Measurements from ENCODE around the gene MPC1.

MPC1 gene

DNA sequence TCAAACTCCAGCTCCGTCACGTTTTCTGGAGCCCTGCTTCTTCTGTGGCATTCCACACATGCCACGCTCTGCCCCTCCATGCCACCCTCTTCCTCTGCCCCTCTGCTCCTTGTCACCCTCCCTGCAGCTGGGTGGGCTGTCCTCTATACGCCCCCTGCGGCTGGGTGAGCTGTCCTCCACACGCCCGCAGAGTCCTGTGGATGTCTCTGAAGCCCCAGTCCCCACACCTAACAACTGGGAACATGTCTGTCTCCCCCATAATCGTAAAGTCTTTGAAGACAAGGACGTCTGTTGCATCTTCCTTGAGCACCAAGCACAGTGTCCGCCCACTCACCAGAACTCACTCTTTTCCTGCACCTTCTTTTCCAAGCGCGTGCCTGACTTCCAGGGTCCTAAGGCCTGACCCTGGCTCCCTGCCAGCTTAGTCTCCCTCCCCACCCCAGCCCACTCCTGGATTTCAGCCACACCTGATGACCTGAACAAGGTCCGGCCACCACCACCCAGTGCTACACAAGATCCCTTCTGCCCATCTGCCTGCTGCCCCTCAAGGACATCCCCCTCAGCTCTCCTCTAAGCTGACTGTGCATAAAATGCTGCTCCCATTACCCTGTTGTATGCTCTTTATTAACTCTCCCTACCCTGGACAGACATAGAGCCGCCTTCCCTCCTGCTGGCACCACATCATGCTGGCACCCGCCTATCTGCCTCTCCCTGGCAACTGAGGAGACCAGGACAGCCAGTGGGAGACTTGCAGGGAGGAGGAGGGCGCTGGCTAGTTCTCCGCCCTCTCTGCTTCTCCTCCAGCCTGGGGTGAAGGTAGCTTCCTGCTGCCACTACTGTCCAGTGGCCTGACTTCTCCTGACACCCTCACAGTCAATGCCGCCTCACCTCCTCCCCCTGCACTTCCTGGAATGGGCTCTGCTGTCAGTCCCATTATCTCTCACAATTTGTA lies 63.8 kb downstream of the MPC1 start:
- Mint-ChIP-seq H3K4me1 (ENCODE audit: low read depth) (peaks cover 5% of the 10 kb centered on the region), H3K9me3 (no peaks in the 10 kb centered on the region), H3K27ac (no peak overlapping the region), H3K36me3 (ENCODE audit: low read depth) (peaks cover 48% of the 10 kb centered on the region), H3K4me3 (no peak overlapping the region), H3K27me3 (no peaks in the 10 kb centered on the region)
- intact Hi-C loops (cut with micrococcal nuclease): no loop called here

DNA sequence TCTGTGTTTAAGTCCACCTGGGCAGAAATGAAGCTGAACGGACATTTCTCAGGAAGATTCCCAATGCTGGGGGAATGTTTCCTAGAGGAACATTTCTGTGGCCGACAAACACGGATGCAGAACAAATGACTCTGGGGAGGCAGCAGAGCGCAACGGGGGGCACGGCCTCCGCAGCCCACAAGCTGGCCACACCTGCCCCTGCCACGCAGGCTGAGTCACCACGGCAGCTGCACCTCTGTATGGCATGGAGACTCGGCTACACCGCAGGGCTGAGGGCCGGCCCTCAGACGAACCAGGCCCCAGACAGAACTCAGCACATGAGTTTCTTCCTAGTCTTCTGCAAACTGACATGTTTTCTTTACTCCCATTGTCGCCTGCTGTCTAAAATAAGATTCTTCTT lies 64.5 kb downstream of the MPC1 start:
- H3K36me3 Mint-ChIP-seq (ENCODE audit: low read depth): peaks cover 41% of the 10 kb centered on the region
- no peak overlapping the region for H3K27ac Mint-ChIP-seq
- intact Hi-C loops (cut with micrococcal nuclease): no loop called here
- peaks cover 1% of the 10 kb centered on the region for H3K27me3 Mint-ChIP-seq
- H3K4me1 Mint-ChIP-seq (ENCODE audit: low read depth): peaks cover 5% of the 10 kb centered on the region
- no peak overlapping the region for H3K4me3 Mint-ChIP-seq
- no peaks in the 10 kb centered on the region for H3K9me3 Mint-ChIP-seq

DNA sequence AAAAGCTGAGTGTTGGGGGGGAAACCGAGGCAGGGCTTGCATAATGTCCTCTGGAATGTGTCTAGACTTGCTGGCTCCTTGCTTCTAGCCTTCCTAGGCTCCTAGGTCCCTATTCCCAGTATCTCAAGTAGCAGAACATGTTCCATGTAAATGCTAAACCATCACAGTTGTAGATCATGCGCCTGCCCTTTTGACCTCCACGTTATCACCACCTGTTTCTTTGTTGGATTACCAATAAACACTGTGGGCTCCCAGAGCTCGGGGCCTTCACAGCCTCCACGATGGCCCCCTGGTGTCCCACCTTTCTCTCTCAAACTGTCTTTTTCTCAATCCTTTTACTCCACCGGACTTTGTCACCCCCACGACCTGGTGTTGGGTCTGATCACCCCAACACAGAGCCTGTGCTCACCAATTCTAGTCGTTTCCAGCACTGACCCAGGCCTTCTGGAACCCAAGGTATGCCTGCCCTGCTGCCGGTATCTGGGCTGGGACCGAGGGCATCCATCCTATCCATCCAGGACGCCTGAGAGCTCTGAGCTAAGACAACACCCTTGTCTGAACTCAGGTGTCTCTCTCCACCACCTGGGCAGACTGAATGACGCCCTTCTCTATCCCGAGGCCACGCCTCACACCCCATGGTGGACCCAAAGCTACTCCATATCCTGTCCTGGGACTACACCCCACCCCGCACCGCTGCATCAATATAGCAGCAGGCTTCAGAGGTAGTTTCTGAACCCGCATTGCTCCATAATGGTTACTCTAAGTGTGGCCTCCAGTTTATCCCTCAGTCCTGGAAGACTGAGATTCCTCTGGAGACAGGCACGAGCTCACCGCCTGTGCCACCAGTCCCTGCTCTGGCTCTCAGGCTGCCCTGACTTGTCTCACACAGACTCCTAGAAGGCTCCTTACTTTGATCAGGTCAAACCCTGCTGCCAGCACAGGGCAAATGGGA lies 65.2 kb downstream of the MPC1 start:
- Mint-ChIP-seq H3K4me3 (no peak overlapping the region), H3K36me3 (ENCODE audit: low read depth) (peaks cover 36% of the 10 kb centered on the region), H3K9me3 (no peaks in the 10 kb centered on the region), H3K27ac (no peak overlapping the region), H3K27me3 (peaks cover 2% of the 10 kb centered on the region), H3K4me1 (ENCODE audit: low read depth) (peaks cover 5% of the 10 kb centered on the region)
- intact Hi-C loops (cut with micrococcal nuclease): no loop called here

DNA sequence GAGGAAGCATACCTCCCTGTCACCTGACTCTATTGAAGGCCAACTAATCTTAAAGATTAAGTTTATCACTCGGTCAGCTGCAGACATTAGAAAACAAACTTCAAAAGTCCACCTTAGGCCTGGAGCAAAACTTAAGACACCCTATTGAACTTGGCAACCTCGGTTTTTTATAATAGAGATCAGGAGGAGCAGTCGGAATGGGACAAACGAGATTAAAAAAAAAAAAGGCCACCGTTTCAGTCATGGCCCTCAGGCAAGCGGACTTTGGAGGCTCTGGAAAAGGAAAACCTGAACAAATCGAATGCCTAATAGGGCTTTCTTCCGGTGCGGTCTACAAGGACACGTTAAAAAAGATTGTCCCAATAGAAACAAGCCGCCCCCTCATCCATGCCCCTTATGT lies 67.3 kb downstream of the MPC1 start:
- Mint-ChIP-seq H3K27me3 (peaks cover 10% of the 10 kb centered on the region), H3K4me1 (ENCODE audit: low read depth) (peaks cover 5% of the 10 kb centered on the region), H3K9me3 (no peaks in the 10 kb centered on the region), H3K27ac (no peak overlapping the region), H3K4me3 (no peak overlapping the region), H3K36me3 (ENCODE audit: low read depth) (peaks cover 16% of the 10 kb centered on the region)
- intact Hi-C loops (cut with micrococcal nuclease): no loop called here

All from dendritic cell treated with granulocyte-macrophage colony-stimulating factor and Interleukin-4, amounts not matched to agents 40 ng/mL and 50 ng/mL, for 4 days (primary cell).